ENCODE data around the gene MECP2.

Gene MECP2

GRCh38 chrX:154059231-154059630, 38.3 kb downstream of the MECP2 start:
- no peak for DNase-seq

GRCh38 chrX:154058214-154058997, 39.1 kb downstream of the MECP2 start:
- DNase-seq = no peak

GRCh38 chrX:154057791-154058190, 39.7 kb downstream of the MECP2 start:
- DNase-seq = no peak

- DNase-seq = peak; percentile 20
Measured at GRCh38 chrX:154056770-154057241, 40.7 kb downstream of the MECP2 start.

GRCh38 chrX:154051201-154051810, 46.2 kb downstream of the MECP2 start:
- peak; percentile 73 for DNase-seq

GRCh38 chrX:154050113-154050495, 47.4 kb downstream of the MECP2 start:
- no peak for DNase-seq

GRCh38 chrX:154049209-154050112, 48.1 kb downstream of the MECP2 start:
- no peak for DNase-seq

- no peak for DNase-seq
Measured at GRCh38 chrX:154048398-154048797, 49.1 kb downstream of the MECP2 start.

GRCh38 chrX:154046940-154047610, 50.4 kb downstream of the MECP2 start:
- no peak for DNase-seq

- no peak for DNase-seq
Measured at GRCh38 chrX:154046031-154046781, 51.3 kb downstream of the MECP2 start.

- DNase-seq = no peak
Measured at GRCh38 chrX:154044091-154044490, 53.4 kb downstream of the MECP2 start.

GRCh38 chrX:154043003-154043763, 54.3 kb downstream of the MECP2 start:
- no peak for DNase-seq

GRCh38 chrX:154040863-154041262, 56.7 kb downstream of the MECP2 start:
- DNase-seq = no peak

- DNase-seq = no peak
Measured at GRCh38 chrX:154040307-154040756, 57.2 kb downstream of the MECP2 start.

GRCh38 chrX:154039577-154039976, 57.9 kb downstream of the MECP2 start:
- no peak for DNase-seq

GRCh38 chrX:154038656-154039055, 58.9 kb downstream of the MECP2 start:
- DNase-seq = no peak

- no peak for DNase-seq
Measured at GRCh38 chrX:154037754-154038153, 59.8 kb downstream of the MECP2 start.

- no peak for DNase-seq
Measured at GRCh38 chrX:154036513-154036912, 61.0 kb downstream of the MECP2 start.

- DNase-seq = no peak
Measured at GRCh38 chrX:154033848-154034247, 63.7 kb downstream of the MECP2 start.

GRCh38 chrX:154032653-154033052, 64.9 kb downstream of the MECP2 start:
- DNase-seq = no peak

GRCh38 chrX:154032160-154032559, 65.4 kb downstream of the MECP2 start:
- no peak for DNase-seq
